OCI-LY7 (cell line): Measurements from ENCODE around the gene PLPP4.

Experiments
- CTCF ChIP-seq: fragments of 200-600 bp; sonication (generic); conservative IDR thresholded peaks from 2 replicates; pipeline ENCODE4 v1.5.1; 2014; ENCODE audit warnings: mild to moderate bottlenecking, antibody characterized with exemption, low read length, moderate library complexity, mixed read lengths
- EZH2phosphoT487 ChIP-seq: fragments of 200-600 bp; sonication (generic); IDR thresholded peaks from 2 replicates; pipeline ENCODE4 v1.6.1; 2018; ENCODE audit warnings: low read depth, borderline replicate concordance, mild to moderate bottlenecking, mixed run types, antibody characterized with exemption, low read length, moderate library complexity, mixed read lengths

GRCh38 chr10:120517196-120517595, 60.2 kb downstream of the PLPP4 start:
- TF ChIP-seq CTCF (no peak), EZH2phosphoT487 (no peak)
